HG02981 (cell line): ENCODE data around the gene GNAQ.

Source experiments
- ATAC-seq: cut with Tn5 transposase; IDR thresholded peaks from one replicate; pipeline ENCODE4 v1.9.1; 2021; ENCODE audit warnings: mild to moderate bottlenecking, moderate library complexity; ENCODE audit not compliant: unreplicated experiment

The GNAQ gene

DNA sequence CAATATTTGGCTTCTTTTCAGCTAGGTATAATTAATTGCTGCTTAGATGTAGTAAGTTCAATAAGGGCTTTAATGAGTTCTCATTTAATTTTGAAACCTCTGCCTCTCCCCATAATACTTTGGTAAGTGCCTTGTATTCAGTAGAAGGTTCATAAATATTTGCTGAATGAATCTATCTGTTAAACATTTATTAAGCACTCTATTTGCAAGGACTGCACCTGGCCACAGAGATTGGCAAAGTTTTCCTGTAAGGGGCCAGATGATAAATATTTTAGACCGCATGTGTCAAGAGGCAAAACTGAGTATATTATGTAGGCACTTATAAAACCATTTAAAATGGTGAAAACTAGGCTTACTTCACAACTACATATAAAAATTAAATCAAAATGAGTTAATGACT lies 364.5 kb downstream of the GNAQ start:
- ATAC-seq: no peak
